ENCODE measurements around the gene SLC35F3. TPM values are rescaled to one million over a fixed set of nuclear protein-coding genes. Genes with fewer than 3 reads are reported as not detected.

SLC35F3 gene
- polyA plus RNA-seq, 1 experiment = 0.06 TPM

DNA sequence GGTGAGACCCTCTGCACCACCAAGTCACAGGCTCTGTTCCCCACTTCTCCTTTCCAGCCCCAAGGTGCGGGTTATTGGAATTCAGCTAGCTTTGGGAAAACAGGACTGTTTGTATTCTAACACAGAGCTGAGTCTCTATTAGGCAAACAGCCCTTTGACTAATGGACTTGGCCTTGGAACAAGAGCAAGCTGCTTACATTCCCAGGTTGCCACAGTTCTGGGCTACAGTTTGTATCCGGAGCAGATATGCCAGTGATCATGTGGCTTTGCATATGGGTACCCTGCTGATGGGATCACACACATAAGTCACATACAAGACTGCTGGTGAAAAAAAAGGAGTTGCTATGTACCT lies 358.3 kb downstream of the SLC35F3 start:
- Histone ChIP-seq H3K27me3 (ENCODE audit: control insufficient read depth, insufficient read depth, low read length) (no peaks in the 10 kb centered on the region), H3K4me3 (ENCODE audit: low read depth, low read length) (no peak overlapping the region), H3K36me3 (ENCODE audit: control insufficient read depth, insufficient read depth, low read length) (no peaks in the 10 kb centered on the region)
- CTCF ChIA-PET = no interaction called here
- TF ChIP-seq CTCF (IDR thresholded peaks at IDR 0.05; ENCODE audit: insufficient read depth, low read depth, low read length) = no peak
- no peak for DNase-seq (ENCODE audit: low read depth)
- POLR2A ChIA-PET = no interaction called here

DNA sequence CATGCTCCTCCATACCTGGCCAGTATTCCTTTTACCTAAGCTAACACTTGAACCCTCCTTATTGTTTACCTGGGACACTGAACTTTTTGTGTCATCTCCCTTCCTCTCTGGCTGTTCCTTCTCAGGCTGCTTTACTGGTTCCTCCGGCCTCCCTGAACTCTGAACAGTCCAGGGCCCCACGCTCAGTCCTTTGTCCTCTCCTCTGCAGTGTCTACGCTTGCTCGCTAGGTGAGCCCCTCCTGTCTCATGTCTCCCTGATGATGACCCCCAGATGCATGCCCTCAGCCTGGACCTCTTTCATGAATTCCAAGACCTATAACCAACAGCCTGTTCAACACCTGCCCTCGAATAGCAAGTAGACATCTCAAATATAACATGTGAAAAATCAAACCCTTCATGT lies 360.4 kb downstream of the SLC35F3 start:
- Histone ChIP-seq H3K27me3 (ENCODE audit: control insufficient read depth, insufficient read depth, low read length) (no peaks in the 10 kb centered on the region), H3K36me3 (ENCODE audit: control insufficient read depth, insufficient read depth, low read length) (no peaks in the 10 kb centered on the region), H3K4me3 (ENCODE audit: low read depth, low read length) (no peak overlapping the region)
- POLR2A ChIA-PET = no interaction called here
- CTCF ChIA-PET = no interaction called here
- no peak for DNase-seq (ENCODE audit: low read depth)
- no peak for TF ChIP-seq CTCF (IDR thresholded peaks at IDR 0.05; ENCODE audit: insufficient read depth, low read depth, low read length)

DNA sequence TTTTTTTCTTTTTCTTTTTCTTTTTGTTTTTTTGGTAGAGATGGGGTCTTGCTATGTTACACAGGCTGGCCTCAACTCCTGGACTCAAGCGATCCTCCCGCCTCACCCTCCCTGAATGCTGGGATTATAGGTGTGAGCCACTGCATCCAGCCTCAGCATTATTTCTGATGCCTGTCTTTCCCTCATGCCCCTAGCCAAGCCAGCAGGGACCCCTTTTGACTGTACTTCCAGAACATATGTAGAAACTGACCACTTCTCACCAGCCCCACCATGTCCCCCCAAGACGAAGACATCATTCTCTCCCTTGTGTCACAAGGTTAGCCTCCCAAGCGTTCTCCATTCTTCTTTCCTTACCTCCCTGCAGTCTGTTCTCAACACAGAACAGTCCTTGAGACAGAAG lies 360.8 kb downstream of the SLC35F3 start:
- no peak overlapping the region for H3K4me3 ChIP-seq (ENCODE audit: low read depth, low read length)
- H3K27me3 ChIP-seq (ENCODE audit: control insufficient read depth, insufficient read depth, low read length) = no peaks in the 10 kb centered on the region
- ChIA-PET CTCF (no interaction called here), POLR2A (no interaction called here)
- DNase-seq (ENCODE audit: low read depth) = no peak
- H3K36me3 ChIP-seq (ENCODE audit: control insufficient read depth, insufficient read depth, low read length) = no peaks in the 10 kb centered on the region
- TF ChIP-seq CTCF (IDR thresholded peaks at IDR 0.05; ENCODE audit: insufficient read depth, low read depth, low read length) = no peak

DNA sequence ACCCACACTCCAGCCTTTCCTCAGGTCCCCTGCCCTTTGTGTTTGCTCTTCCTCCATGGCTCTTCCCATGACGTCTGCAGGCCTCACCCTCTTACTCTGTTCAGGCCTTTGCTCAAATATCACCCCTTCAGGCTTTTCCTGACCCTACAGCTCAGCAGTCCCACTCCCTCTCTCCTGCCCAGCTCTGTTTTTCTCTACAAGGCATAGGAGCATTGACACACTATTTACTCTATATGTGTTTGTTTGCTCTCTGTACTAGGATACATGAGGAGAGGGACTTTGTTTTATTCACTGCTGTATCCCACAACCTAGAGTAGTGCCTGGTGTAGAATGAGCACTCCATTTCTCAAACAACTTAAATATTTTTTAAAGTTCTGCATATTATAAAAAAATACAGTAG lies 361.4 kb downstream of the SLC35F3 start:
- no peak for TF ChIP-seq CTCF (IDR thresholded peaks at IDR 0.05; ENCODE audit: insufficient read depth, low read depth, low read length)
- no peak overlapping the region for H3K4me3 ChIP-seq (ENCODE audit: low read depth, low read length)
- no peaks in the 10 kb centered on the region for H3K36me3 ChIP-seq (ENCODE audit: control insufficient read depth, insufficient read depth, low read length)
- H3K27me3 ChIP-seq (ENCODE audit: control insufficient read depth, insufficient read depth, low read length) = no peaks in the 10 kb centered on the region
- DNase-seq (ENCODE audit: low read depth) = no peak
- POLR2A ChIA-PET = no interaction called here
- CTCF ChIA-PET = no interaction called here

GRCh38 chr1:234270093-234270492 lies 365.6 kb downstream of the SLC35F3 start:
- ChIA-PET POLR2A (no interaction called here), CTCF (no interaction called here)
- no peaks in the 10 kb centered on the region for H3K36me3 ChIP-seq (ENCODE audit: control insufficient read depth, insufficient read depth, low read length)
- H3K27me3 ChIP-seq (ENCODE audit: control insufficient read depth, insufficient read depth, low read length) = no peaks in the 10 kb centered on the region
- no peak overlapping the region for H3K4me3 ChIP-seq (ENCODE audit: low read depth, low read length)
- no peak for TF ChIP-seq CTCF (IDR thresholded peaks at IDR 0.05; ENCODE audit: insufficient read depth, low read depth, low read length)
- DNase-seq (ENCODE audit: low read depth) = no peak

All from BJ (cell line).